SKM-1 treated with dmso at 0.1 percent for 144 hours (cell line): ENCODE results near the gene AFTPH.

Experiments
- DNase-seq: peaks from one replicate; lab custom pipeline; 2025; ENCODE audit not compliant: unreplicated experiment; lab: John Stamatoyannopoulos, UW

AFTPH gene

GRCh38 chr2:64582774-64583340 lies 58.7 kb downstream of the AFTPH start:
- DNase-seq: no peak

- DNase-seq: no peak
Observed at GRCh38 chr2:64586054-64586453, 61.9 kb downstream of the AFTPH start.

GRCh38 chr2:64586883-64587481 lies 62.9 kb downstream of the AFTPH start:
- DNase-seq: peak; percentile 65

DNA sequence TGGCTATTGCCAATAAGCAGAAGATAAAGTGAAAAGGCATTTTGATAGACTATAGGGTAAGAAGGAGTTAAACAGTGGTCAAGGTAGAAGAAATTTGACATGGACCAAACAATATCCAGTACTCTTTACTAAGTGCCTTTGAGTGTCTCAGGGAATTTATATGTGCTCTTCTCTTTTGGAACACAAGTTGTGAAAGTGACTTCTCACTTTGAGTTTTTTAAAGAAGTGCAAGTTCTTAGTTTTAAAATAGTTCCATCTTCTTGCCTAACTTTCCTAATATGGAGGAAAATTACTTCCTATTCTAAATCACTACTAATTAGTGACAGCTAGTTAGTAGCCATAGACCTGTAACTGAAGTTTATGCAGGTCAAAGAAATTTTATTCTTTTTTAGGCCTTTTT lies 63.4 kb downstream of the AFTPH start:
- DNase-seq: peak; percentile 54

DNA sequence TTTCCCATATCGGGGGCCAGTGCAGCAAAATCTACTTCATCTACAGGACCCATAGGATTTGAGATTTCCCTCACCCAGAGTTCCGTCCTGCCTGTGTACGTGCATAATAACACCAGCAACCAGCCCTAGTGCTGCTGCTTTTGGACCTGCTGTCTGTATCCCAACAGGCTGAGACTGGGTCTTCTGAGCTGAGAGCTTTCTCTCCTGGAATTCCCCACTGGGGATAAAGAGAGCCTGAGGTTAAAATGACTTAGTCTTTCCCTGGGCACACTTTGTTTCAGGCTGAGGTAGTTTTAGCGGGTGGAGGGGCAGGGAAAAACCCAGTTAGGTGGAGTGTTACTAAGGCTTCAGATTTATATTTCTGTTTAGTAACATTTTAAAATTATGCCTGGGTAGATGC lies 67.1 kb downstream of the AFTPH start:
- DNase-seq: no peak

DNA sequence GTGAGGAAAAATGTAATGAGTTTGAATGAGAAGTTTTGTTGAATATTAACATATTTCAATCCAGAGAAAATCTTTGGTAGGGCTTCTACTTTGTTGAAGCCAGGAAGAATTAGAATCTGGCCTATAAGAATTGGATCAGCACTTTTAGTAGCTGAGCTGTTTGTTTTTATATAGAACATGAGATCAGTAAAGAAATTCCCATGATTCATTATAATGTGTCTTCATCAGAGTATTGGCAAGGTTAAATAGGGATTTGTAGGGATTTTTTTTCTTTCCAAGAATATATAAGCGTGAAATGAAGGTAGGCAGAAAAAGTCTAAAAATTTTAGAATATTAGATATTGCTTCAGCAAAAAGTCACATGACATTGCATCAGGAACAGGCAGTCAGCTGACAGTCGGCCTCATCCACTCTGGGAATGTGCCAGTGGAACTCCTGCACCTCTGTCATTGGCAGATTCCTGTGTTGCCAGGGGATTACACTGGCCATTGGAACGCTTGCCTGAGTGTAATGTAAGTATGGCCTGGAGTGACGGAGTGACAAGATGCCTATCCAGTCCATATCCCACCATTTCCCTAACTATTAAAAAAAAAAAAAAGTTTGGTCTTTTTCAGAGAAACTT lies 69.0 kb downstream of the AFTPH start:
- no peak for DNase-seq

DNA sequence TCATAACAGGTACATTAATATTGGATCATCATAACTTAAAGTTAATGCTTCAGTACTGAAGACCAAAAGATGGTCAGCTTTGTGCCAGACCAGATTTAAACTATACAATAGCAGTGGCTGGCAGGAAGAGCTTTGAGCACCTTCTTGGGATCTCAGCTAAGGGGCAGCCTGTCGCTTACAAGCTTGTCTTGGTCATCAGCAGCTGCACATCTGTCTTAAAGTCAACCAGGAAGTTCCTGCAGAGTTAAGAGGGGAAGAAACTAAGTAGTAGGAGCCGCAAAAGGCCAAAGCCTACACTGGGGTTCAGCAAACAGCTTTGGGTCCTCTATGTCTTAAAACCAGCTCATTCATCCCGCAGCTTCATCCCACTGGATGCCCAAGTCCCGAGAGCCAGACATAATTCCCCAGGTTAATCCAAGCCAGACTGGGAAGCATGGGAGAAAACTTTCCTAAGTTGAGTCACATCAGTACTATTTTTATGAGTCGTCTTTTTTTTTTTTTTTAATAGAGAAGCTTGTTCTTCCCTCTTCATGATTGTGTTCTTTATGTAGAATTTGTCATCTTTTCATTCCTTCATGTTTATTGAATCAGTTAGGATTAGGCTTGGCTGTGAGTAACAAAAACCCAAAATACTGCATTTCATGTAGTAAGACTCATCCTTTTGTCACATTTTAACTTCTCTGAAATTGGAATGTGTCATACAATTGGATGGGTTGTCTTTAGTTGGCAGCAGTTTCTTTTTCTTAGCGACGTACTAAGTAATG lies 70.3 kb downstream of the AFTPH start:
- no peak for DNase-seq

DNA sequence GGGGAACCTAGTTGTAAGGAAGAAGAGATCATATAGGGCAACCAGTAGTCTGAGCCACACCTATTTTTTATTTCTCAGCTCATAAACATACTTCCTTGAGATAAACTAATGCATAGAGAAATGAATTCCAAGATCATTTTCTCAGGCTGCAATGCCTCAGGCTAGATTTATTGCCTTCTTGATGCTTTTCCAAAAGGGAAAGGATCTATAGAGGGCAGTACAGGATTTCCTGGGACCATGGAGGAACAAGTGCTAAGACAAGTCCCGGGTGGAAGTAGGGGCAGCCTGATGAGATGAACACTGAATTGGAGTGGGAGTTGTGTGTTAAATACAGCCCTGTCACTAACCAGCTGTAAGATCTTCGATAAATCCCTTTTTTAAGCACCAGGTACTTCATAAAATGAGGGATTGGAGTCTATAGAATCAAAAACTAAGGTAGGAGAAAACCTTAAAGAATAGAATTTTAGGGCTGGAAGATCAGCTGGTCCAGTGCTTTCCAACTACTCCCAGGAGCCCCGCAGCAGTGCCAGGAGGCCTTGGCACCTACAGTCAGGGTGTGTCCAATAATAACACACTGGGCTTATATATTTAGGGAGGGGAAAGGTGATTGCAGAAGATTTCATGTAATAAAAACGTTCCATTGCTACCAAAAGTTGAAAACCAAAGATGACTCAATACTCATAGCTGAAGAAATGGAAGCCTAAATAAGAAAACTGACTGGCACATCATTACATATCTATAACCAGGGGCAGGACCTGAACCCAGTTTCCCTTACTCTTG lies 71.5 kb downstream of the AFTPH start:
- DNase-seq: no peak

DNA sequence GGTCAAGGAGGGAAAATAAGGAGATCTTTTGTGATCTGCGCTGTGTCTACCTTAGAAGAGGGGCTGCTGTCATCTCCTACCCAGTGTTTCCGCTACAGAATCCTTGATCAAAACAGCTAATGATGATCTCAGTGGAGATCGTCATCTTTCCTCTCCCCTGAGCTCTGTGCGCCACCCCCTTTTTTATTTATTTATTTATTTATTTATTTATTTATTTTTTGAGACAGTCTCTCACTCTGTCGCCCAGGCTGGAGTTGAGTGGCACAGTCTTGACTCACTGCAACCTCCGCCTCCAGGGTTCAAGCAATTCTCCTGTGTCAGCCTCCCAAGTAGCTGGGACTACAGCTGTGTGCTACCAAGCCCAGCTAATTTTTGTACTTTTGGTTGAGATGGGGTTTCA lies 74.1 kb downstream of the AFTPH start:
- no peak for DNase-seq

GRCh38 chr2:64599469-64599868 lies 75.3 kb downstream of the AFTPH start:
- DNase-seq: no peak

DNA sequence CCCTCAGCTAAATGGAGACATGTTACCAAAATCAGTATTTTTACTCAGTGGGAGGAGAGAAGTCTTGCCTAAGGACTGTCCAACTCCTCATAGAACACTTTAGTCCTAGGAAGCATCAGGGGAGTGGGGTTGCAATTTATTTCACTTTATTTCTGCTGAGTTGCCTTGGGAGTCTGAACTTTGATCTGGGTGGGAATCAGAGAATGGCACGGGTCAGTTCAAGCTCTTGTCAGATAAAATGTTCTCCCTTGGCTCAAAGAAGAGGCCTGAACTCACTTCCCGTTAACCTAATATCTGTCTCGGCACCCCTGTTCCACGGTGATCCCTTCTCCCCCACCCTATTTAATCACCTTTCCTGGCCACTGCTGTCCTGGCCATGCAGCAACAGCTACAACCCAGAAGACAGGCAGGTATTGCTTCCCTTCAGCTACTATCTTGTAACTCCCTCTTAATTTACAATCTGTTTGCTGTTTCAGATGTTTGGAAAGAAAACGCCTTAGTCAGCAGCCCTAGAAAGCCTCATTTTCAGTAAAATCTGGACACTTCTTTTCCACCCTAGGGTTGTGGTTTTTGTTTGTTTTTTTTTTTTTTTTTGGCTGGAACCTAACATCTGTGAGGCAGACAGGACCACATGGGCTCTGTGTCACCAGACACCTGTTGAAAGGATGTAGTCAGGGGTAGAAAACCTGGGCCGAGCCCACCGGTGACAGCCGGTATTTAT lies 77.1 kb downstream of the AFTPH start:
- DNase-seq: no peak

DNA sequence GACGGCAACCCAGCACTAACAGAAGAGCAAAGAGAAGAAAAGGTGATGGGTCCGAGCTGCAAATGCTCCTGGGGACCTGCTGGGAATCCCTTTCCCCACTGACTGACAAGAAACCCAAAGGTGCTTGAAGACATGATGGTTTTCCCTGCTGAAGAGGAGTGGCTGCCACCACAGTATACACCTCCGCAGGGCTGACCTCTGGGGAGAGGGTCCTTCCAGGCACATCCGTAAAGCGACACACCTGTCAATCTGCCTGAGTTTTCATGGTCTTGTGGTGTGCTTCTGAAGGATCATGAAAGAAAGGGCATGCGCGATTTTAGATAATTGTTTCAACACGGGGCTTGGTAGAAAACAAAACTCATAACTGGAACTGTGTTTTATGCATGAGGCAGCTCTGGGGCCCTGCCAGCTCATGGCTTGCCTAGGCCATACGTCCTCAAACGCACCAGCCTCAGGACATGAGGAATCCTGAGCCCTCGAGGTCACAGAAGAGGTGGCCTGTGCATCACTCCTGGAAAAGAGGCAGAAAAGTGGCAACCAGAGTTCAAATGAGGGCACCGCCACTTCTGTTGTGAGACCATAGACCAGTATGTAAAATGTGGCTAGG lies 77.8 kb downstream of the AFTPH start:
- no peak for DNase-seq

GRCh38 chr2:64602436-64602835 lies 78.3 kb downstream of the AFTPH start:
- no peak for DNase-seq

DNA sequence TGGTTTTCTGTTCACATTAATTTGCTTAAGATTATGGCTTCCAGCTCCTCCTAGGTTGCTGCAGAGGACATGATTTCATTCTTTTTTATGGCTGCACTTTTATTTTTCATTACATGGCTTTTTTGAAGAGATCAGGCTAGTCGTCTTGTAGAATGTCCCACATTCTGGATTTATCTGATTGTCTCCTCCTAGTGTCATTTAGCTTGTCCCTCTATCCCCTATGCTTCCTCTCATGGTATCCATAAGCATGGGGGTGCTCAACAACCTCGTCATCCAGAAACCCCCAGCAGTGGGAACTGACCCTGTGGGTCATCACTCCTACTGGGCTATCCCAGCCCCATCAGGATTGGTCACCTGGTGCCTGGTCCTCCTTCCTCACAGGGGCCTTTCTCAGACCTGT lies 80.0 kb downstream of the AFTPH start:
- no peak for DNase-seq

DNA sequence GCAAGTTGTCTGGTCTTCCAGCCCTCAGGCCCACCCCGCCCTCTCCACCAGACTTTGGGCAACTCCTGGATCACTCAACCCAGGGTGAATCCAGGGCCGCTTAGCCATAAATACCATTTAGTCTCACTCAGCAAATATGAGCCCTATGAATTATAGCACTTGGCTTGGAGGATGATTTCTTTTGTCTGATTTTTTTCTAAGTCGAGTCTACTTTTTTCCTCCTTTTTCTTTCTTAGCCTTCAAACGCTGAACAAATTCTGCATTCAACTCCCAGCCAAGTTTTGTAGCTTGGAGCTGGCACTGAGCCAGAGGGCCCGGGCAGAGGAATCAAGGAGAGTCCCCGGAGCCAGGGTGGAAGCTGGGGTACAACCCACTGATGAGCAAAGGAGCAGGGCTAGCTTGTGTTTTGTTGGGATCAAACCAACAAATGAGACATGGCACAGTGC lies 80.9 kb downstream of the AFTPH start:
- DNase-seq: no peak

- no peak for DNase-seq
Observed at GRCh38 chr2:64605991-64606478, 81.9 kb downstream of the AFTPH start.

- no peak for DNase-seq
Observed at GRCh38 chr2:64606479-64607363, 82.6 kb downstream of the AFTPH start.

DNA sequence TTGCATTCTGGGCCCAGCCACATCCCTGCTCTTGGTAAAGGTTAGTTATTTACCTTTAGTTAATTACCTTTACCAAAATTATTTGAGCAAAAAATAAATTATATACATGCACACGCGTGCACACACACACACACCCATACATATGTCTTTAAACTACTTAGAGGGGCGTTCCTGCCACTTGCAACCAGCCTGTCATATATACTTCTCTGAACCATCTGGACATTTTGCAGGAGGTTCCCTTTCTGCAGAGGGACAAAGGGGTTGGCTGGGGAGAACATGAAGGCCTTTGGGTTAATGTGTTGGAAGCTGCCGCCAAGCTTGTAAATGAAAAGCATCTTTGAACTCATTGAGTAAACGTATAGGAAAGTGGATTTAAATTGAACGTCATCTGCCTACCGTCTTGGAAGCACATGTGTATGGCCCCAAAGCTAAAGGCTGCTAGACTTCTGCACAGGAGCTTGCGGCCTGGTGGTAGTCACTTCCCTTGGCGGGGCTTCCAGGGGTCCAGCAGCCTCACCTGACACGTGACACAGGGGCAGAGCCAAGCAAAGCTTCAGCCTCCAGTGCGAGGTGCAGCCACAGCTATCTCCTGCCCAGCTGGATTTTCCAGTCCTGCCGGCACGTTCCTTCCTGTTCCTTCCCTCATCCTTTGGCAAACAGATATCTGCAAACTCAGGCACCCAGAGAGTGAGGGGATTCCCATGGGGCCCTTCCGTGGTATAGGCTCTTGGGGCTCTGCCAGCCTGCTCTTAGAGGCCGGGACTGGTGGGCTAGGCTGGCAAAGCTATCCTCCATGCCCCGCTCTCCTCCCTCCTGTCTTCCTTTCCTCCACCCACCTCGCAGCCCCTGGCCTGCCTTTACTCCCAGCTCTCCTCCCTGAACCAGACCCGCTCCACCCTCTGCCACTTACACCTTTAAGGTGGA lies 83.5 kb downstream of the AFTPH start:
- DNase-seq: no peak
